CD14-positive monocyte (primary cell): ENCODE results near the gene CC2D2A. TPM values are rescaled to one million over a fixed set of nuclear protein-coding genes. Genes with fewer than 3 reads are reported as not detected.

ENCODE experiments used
- DNase-seq, 3 donors: peaks; one replicate each; pipeline ENCODE4 v3.0.0-alpha.2; 2011 to 2022
- H2AFZ ChIP-seq: 2 replicates; pipeline ENCODE4 v1.6.0; 2012; ENCODE audit warnings: mild to moderate bottlenecking, low read depth, low read length, inconsistent platforms; ENCODE audit not compliant: insufficient read depth, poor library complexity, severe bottlenecking
- H3K27ac ChIP-seq, 2 donors: 1 replicate in 1 of 2; 2 replicates in 1 of 2; pipeline ENCODE4 v1.5.1; 2012 to 2013; ENCODE audit warnings: low read length in 2 of 2, control low read depth in 1 of 2, inconsistent platforms in 1 of 2, low read depth in 1 of 2, mild to moderate bottlenecking in 1 of 2
- H3K27me3 ChIP-seq, 2 donors: one replicate each; pipeline versions ENCODE4 v1.6.0 to v1.6.1; 2011 to 2013; ENCODE audit warnings: low read length in 2 of 2; ENCODE audit not compliant: control insufficient read depth in 2 of 2, insufficient read depth in 2 of 2
- H3K36me3 ChIP-seq, 2 donors: replicated peaks in 1 of 2; 1 replicate in 1 of 2; 2 replicates in 1 of 2; pipeline versions ENCODE4 v1.5.1 to v1.6.1; 2012 to 2013; ENCODE audit warnings: low read length in 2 of 2, control low read depth in 1 of 2, inconsistent platforms in 1 of 2, mild to moderate bottlenecking in 1 of 2; ENCODE audit not compliant: insufficient read depth in 2 of 2, control insufficient read depth in 1 of 2
- H3K4me1 ChIP-seq, 2 donors: 1 replicate in 1 of 2; 2 replicates in 1 of 2; pipeline versions ENCODE4 v1.5.1 to v1.6.1; 2012 to 2013; ENCODE audit warnings: low read length in 2 of 2, control low read depth in 1 of 2, inconsistent platforms in 1 of 2, mild to moderate bottlenecking in 1 of 2, moderate library complexity in 1 of 2; ENCODE audit not compliant: insufficient read depth in 2 of 2, control insufficient read depth in 1 of 2
- H3K4me2 ChIP-seq: replicated peaks from 2 replicates; pipeline ENCODE3; 2012; ENCODE audit warnings: low read length, moderate library complexity, mild to moderate bottlenecking; ENCODE audit not compliant: poor library complexity, severe bottlenecking; ENCODE audit errors: extremely low read depth
- H3K4me3 ChIP-seq, 3 experiments: fragments of 200-600 bp in 1 of 3; sonication (generic) in 1 of 3; replicated peaks in 1 of 3; 1 replicate in 2 of 3; 2 replicates in 1 of 3; pipeline ENCODE4 v1.5.1; 2011 to 2013; ENCODE audit warnings: low read length in 3 of 3, mild to moderate bottlenecking in 3 of 3, control low read depth in 2 of 3, low read depth in 2 of 3, inconsistent platforms in 1 of 3, moderate library complexity in 1 of 3
- H3K79me2 ChIP-seq: 2 replicates; pipeline ENCODE4 v1.6.0; 2012; ENCODE audit warnings: mild to moderate bottlenecking, control low read depth, inconsistent platforms, low read length, moderate library complexity; ENCODE audit not compliant: insufficient read depth
- H3K9ac ChIP-seq: 2 replicates; pipeline ENCODE4 v1.6.0; 2017; ENCODE audit warnings: low read length, mild to moderate bottlenecking; ENCODE audit not compliant: insufficient read depth, poor library complexity, severe bottlenecking
- H3K9me3 ChIP-seq, 2 donors: replicated peaks in 1 of 2; 1 replicate in 1 of 2; 2 replicates in 1 of 2; pipeline versions ENCODE4 v1.5.1 to v1.6.1; 2012 to 2013; ENCODE audit warnings: low read length in 2 of 2, control low read depth in 1 of 2; ENCODE audit not compliant: control insufficient read depth in 1 of 2, insufficient read depth in 1 of 2
- H4K20me1 ChIP-seq: 2 replicates; pipeline ENCODE4 v1.6.0; 2012; ENCODE audit warnings: mild to moderate bottlenecking, low read length, control low read depth, moderate library complexity; ENCODE audit not compliant: insufficient read depth
- H3K27ac Mint-ChIP-seq, 7 donors: one replicate each; pipeline ENCODE4 v1.8.0; 2020; ENCODE audit warnings: mild to moderate bottlenecking in 7 of 7, mixed read lengths in 7 of 7, moderate library complexity in 6 of 7, inconsistent platforms in 2 of 7
- H3K27me3 Mint-ChIP-seq, 3 donors: one replicate each; pipeline ENCODE4 v1.8.0; 2021 to 2022; ENCODE audit warnings: low read depth in 3 of 3, mild to moderate bottlenecking in 3 of 3, mixed read lengths in 3 of 3, moderate library complexity in 3 of 3, inconsistent platforms in 1 of 3
- H3K36me3 Mint-ChIP-seq, 2 donors: one replicate each; pipeline ENCODE4 v1.8.0; 2020; ENCODE audit warnings: mixed read lengths in 2 of 2, inconsistent platforms in 1 of 2, mild to moderate bottlenecking in 1 of 2
- H3K4me1 Mint-ChIP-seq: one replicate; pipeline ENCODE4 v1.8.0; 2020; ENCODE audit warnings: mild to moderate bottlenecking, mixed read lengths
- H3K4me3 Mint-ChIP-seq, 2 donors: one replicate each; pipeline ENCODE4 v1.8.0; 2020; ENCODE audit warnings: mild to moderate bottlenecking in 2 of 2, mixed read lengths in 2 of 2, moderate library complexity in 1 of 2
- H3K9me3 Mint-ChIP-seq, 7 donors: one replicate each; pipeline ENCODE4 v1.8.0; 2020 to 2022; ENCODE audit warnings: mixed read lengths in 7 of 7, mild to moderate bottlenecking in 6 of 7, moderate library complexity in 6 of 7, inconsistent platforms in 2 of 7
- CTCF ChIP-seq: fragments of 200-600 bp; IDR thresholded peaks from one replicate; pipeline ENCODE4 v1.8.0; 2022; ENCODE audit warnings: antibody characterized with exemption, mild to moderate bottlenecking
- WGBS: methylation state at CpG from one replicate; pipeline ENCODE4 v1.1.5; 2013; ENCODE audit warnings: missing lambda C conversion rate; ENCODE audit not compliant: insufficient coverage; 5-methylcytosine and 5-hydroxymethylcytosine counted together
- intact Hi-C, 2 donors: fragments of 100-400 bp; cut with micrococcal nuclease; formaldehyde crosslinking; loops; one replicate each; pipeline versions ENCODE4 v1.15.0 to v1.15.1; 2023
- polyA plus RNA-seq, 3 donors: library from polyadenylated mRNA; depleted of rRNA in 1 of 3; unstranded in 2 of 3; stranded (reverse) in 1 of 3; fragments of 300-500 nt in 2 of 3; fragments of >200 nt in 1 of 3; fragmentation: Illumina TruSeq in 2 of 3; gene quantifications; 1 replicate in 2 of 3; 2 replicates in 1 of 3; pipeline ENCODE4 v1.2.3, GENCODE V29; 2012 to 2021

CC2D2A gene
- polyA plus RNA-seq, 3 donors: 1.7 to 2.5 (median 1.9) TPM

- Mint-ChIP-seq H3K27ac (no peak overlapping the region), H3K9me3 (peaks cover 0 to 5% (median 2%) of the 10 kb centered on the region in 7 donors), H3K4me1 (peaks cover 7% of the 10 kb centered on the region), H3K27me3 (peaks cover 0 to 3% (median 2%) of the 10 kb centered on the region in 3 donors), H3K36me3 (peaks cover 0 to 2% of the 10 kb centered on the region in 2 donors), H3K4me3 (no peak overlapping the region)
- intact Hi-C loops: no loop called here
- Histone ChIP-seq H3K27me3 (no peaks in the 10 kb centered on the region), H3K9ac (no peak overlapping the region), H3K4me3 (no peak overlapping the region), H3K9me3 (no peaks in the 10 kb centered on the region), H3K4me2 (no peak overlapping the region), H4K20me1 (no peaks in the 10 kb centered on the region), H3K4me1 (peaks cover 0 to 5% of the 10 kb centered on the region in 2 donors), H2AFZ (no peak overlapping the region), H3K79me2 (no peaks in the 10 kb centered on the region), H3K36me3 (no peaks in the 10 kb centered on the region), H3K27ac (no peak overlapping the region)
- no peak for TF ChIP-seq CTCF
- DNase-seq: no peak
- WGBS: 96% methylated on average over 3 of the region's 7 CpGs
Measured at GRCh38 chr4:15500701-15501100, 31.0 kb downstream of the CC2D2A start.

- no CpG with 5 or more reads among the region's 2 CpGs for WGBS
- Mint-ChIP-seq H3K4me3 (no peak overlapping the region), H3K27me3 (peaks cover 0 to 3% (median 2%) of the 10 kb centered on the region in 3 donors), H3K27ac (no peak overlapping the region), H3K36me3 (peaks cover 0 to 6% of the 10 kb centered on the region in 2 donors), H3K4me1 (peaks cover 2% of the 10 kb centered on the region), H3K9me3 (peaks cover 0 to 4% (median 2%) of the 10 kb centered on the region in 7 donors)
- DNase-seq: no peak
- Histone ChIP-seq H3K27me3 (no peaks in the 10 kb centered on the region), H3K79me2 (no peaks in the 10 kb centered on the region), H3K9ac (no peak overlapping the region), H3K9me3 (no peaks in the 10 kb centered on the region), H3K27ac (no peak overlapping the region), H3K4me2 (no peak overlapping the region), H3K4me3 (no peak overlapping the region), H4K20me1 (no peaks in the 10 kb centered on the region), H3K36me3 (no peaks in the 10 kb centered on the region), H2AFZ (no peak overlapping the region), H3K4me1 (no peaks in the 10 kb centered on the region)
- TF ChIP-seq CTCF: no peak
- intact Hi-C loops: no loop called here
Measured at GRCh38 chr4:15501941-15502340, 32.3 kb downstream of the CC2D2A start.
